ENCODE data around the gene RAP1GDS1. TPM values are rescaled to one million over a fixed set of nuclear protein-coding genes. Genes with fewer than 3 reads are reported as not detected.

The RAP1GDS1 gene
- total and polyA plus RNA-seq, 2 of the 13 experiments (the other 11 are each of a cell fraction or from before 2014, with no cell fraction given) = 19.3 to 42.5 TPM

DNA sequence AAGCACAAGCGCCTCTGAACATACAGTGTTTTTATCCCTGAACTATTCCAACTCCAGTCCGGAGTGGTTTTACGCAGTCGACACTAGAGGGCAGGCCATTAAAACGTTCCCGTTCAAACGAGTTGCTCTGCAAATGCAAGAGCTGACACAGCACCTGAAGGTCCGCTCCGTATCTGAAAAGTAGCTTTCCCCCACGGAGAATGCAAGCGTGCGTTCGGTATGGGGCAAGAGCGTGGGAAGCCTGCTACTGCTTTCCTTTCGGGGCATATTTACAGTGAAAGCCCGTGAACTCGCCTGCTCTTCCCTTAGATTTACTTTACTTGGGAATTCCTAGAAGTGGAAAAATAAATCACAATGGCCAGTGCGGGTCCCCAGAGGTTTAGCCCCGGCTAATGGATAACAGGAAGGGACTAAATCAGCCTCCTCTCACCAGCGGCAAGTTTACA lies 206.5 kb downstream of the RAP1GDS1 start:
- intact Hi-C loops (cut with micrococcal nuclease; ENCODE audit: unreplicated experiment) = loop anchor here (2.0 to 10.0 kb wide), 2 partner anchors 323 to 995 kb away; partner anchors contain the start of gene STPG2
- TF ChIP-seq RAD21 (CRISPR knock-in tag; IDR thresholded peaks at IDR 0.05) (peak; percentile 68), SALL1 (CRISPR knock-in tag; IDR thresholded peaks at IDR 0.05) (peak; percentile 43; the same call in 1 of the 2 replicates), AHDC1 (CRISPR knock-in tag; IDR thresholded peaks at IDR 0.05; ENCODE audit: borderline replicate concordance) (peak; percentile 31; the same call in 1 of the 2 replicates), ZBTB34 (CRISPR knock-in tag; IDR thresholded peaks at IDR 0.05) (no peak), ZNF501 (CRISPR knock-in tag; IDR thresholded peaks at IDR 0.05) (peak; percentile 72), CREB1 (IDR thresholded peaks at IDR 0.05) (no peak), CREB1 (CRISPR knock-in tag; IDR thresholded peaks at IDR 0.05) (0 out of 2 replicates have a peak, but pooled peaks have one; percentile 21), MAFF (IDR thresholded peaks at IDR 0.05; ENCODE audit: low read depth, low read length) (peak; percentile 81), XRCC5 (optimal IDR thresholded peaks at IDR 0.05; ENCODE audit: low read length) (peak; percentile 73), TEAD3 (CRISPR knock-in tag; optimal IDR thresholded peaks at IDR 0.05; ENCODE audit: borderline replicate concordance) (peak; percentile 39), MAFK (conservative IDR thresholded peaks at IDR 0.05 in 1 of 2, IDR thresholded peaks at IDR 0.05 in 1 of 2; ENCODE audit: low read length in 2 of 2) (peak; percentile 77 to 86), ZNF7 (CRISPR knock-in tag; IDR thresholded peaks at IDR 0.05) (peak; percentile 100), HOXA5 (CRISPR knock-in tag; IDR thresholded peaks at IDR 0.05) (peak; percentile 28; the same call in 1 of the 2 replicates), ZNF331 (CRISPR knock-in tag; IDR thresholded peaks at IDR 0.05) (peak; percentile 54; the same call in 1 of the 2 replicates), POGK (CRISPR knock-in tag; conservative IDR thresholded peaks at IDR 0.05) (0 out of 2 replicates have a peak, but pooled peaks have one; percentile 45), PCBP1 (IDR thresholded peaks at IDR 0.05; ENCODE audit: borderline replicate concordance, low read depth, low read length) (no peak)

More for the DNA sequence above, 206.5 kb downstream of the RAP1GDS1 start:
- FAIRE-seq (peak; percentile 88), DNase-seq (ENCODE audit: low spot score) (peak; percentile 78), ATAC-seq (peak; percentile 99)
- peak overlapping the region in 2 of 3 experiments; percentile 35 to 56; a peak in 5 of 6 replicates for H3K4me3 ChIP-seq (replicated peaks in 1 of 3; ENCODE audit: insufficient read depth in 1 of 3, low read depth in 2 of 3, low read length in 3 of 3)
- WGBS (ENCODE audit: low lambda C conversion rate) = 4% methylated on average over 19 of the region's 20 CpGs
- peak overlapping the region; percentile 87 for H3K4me2 ChIP-seq (ENCODE audit: low read depth, low read length)
- no peaks in the 10 kb centered on the region for H3K36me3 ChIP-seq (replicated peaks in 1 of 2; ENCODE audit: control insufficient read depth in 1 of 2, insufficient read depth in 2 of 2, low read length in 2 of 2)
- peaks cover 2 to 6% of the 10 kb centered on the region in 2 experiments; a peak in 1 of 5 replicates for H3K27me3 ChIP-seq (ENCODE audit: control insufficient read depth in 1 of 2, insufficient read depth in 2 of 2, low read length in 2 of 2)
- in situ Hi-C loops (cut with HindIII; ENCODE audit: extremely low pct_ligation_motif_present, low pct_unique_long_range_greater_than_20kb) = loop anchor here (25.0 kb wide), 2 partner anchors 370 to 995 kb away; no protein-coding TSS in a partner anchor
- no peaks in the 10 kb centered on the region for H3K4me1 ChIP-seq (ENCODE audit: insufficient read depth, low read length)
- no peaks in the 10 kb centered on the region for H3K9me3 ChIP-seq (ENCODE audit: low read length)
- H3K9ac ChIP-seq (ENCODE audit: insufficient read depth, low read depth, low read length) = no peak overlapping the region
- H3K27ac ChIP-seq (ENCODE audit: extremely low read length, insufficient read depth, low read length) = no peak overlapping the region
- H3K79me2 ChIP-seq (ENCODE audit: insufficient read depth, low read length) = no peaks in the 10 kb centered on the region
- POLR2A ChIA-PET = interaction anchor here (0.8 to 1.0 kb wide), 2 partner anchors 206 to 324 kb away, joined by 3 read pairs; partner anchors contain the start of gene RAP1GDS1
- CTCF ChIA-PET (ENCODE audit: low intra/inter-chr PET ratio, low total read pairs) = interaction anchor here (1.4 kb wide), 1 partner anchor 995 kb away, joined by 12 read pairs; no protein-coding TSS in a partner anchor
- no peaks in the 10 kb centered on the region for H4K20me1 ChIP-seq (ENCODE audit: insufficient read depth, low read length)
- H2AFZ ChIP-seq (ENCODE audit: low read length) = peak overlapping the region; percentile 97
- no TSS peak for BruUV-seq (replicated peaks)

Measured in HepG2 (cell line).